Bronchial epithelial cell (primary cell): ENCODE data around the gene CNTNAP1. TPM values are rescaled to one million over a fixed set of nuclear protein-coding genes. Genes with fewer than 3 reads are reported as not detected.

Source experiments
- DNase-seq: peaks from one replicate; pipeline ENCODE4 v3.0.0-alpha.2; 2010; ENCODE audit warnings: low read depth
- FAIRE-seq: peaks from 2 replicates; lab custom pipeline; 2011; peaks lifted over from hg19 to GRCh38; lab: Jason Lieb, UNC
- H3K27me3 ChIP-seq: 2 replicates; pipeline ENCODE4 v1.5.1; 2011; ENCODE audit warnings: low read length; ENCODE audit not compliant: control insufficient read depth, insufficient read depth
- H3K36me3 ChIP-seq: 2 replicates; pipeline ENCODE4 v1.5.1; 2011; ENCODE audit warnings: low read length; ENCODE audit not compliant: control insufficient read depth, insufficient read depth
- H3K4me3 ChIP-seq: 2 replicates; pipeline ENCODE4 v1.5.1; 2011; ENCODE audit warnings: mild to moderate bottlenecking, low read depth, low read length, control low read depth
- CTCF ChIP-seq: IDR thresholded peaks from 2 replicates; pipeline ENCODE4 v1.5.1; 2011; ENCODE audit warnings: mild to moderate bottlenecking, moderate library complexity, low read length, control low read depth, inconsistent platforms; ENCODE audit not compliant: insufficient read depth, severe bottlenecking
- total RNA-seq: library from RNA; depleted of rRNA; stranded (reverse); fragments of >200 nt; gene quantifications from 2 replicates; pipeline ENCODE4 v1.2.1, GENCODE V29; 2014

CNTNAP1 gene
- total RNA-seq, 1 donor from 2014 or later = 0.53 TPM

GRCh38 chr17:42673885-42674754, 8.2 kb upstream of the CNTNAP1 start:
- Histone ChIP-seq H3K4me3 (peak overlapping the region; percentile 97), H3K36me3 (peaks cover 29% of the 10 kb centered on the region), H3K27me3 (no peaks in the 10 kb centered on the region)
- FAIRE-seq (no peak), DNase-seq (no peak)
- TF ChIP-seq CTCF = peak; percentile 56

DNA sequence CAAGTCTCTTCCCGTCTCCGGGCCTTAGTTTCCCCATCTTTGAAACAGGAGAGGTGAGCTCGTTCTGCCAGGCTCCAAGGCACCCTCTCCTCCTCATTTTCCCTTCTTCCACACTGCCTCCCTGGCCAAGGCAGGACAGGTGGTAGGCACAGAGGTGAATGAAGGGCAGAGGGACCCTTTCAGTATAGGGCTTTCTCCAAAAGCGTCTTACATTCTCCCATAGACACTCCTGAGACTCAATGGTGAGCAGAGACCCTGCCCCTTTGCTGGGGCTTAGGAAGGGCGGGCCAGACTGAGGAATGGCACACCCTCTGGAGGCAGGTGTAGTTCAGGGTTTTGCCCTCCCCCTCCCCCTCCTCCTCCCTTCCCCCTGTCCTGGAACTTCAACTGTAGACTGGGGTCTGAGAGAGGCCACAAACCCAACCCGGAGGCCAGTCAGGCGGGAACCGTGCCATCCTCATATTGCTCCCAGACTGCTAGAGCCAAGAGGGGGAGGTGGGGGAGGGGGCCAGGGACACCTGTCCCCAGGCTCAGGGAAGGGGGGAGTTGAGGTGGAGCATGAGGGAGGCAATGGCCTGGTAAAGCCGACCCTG, 7.5 kb upstream of the CNTNAP1 start:
- no peak for FAIRE-seq

DNA sequence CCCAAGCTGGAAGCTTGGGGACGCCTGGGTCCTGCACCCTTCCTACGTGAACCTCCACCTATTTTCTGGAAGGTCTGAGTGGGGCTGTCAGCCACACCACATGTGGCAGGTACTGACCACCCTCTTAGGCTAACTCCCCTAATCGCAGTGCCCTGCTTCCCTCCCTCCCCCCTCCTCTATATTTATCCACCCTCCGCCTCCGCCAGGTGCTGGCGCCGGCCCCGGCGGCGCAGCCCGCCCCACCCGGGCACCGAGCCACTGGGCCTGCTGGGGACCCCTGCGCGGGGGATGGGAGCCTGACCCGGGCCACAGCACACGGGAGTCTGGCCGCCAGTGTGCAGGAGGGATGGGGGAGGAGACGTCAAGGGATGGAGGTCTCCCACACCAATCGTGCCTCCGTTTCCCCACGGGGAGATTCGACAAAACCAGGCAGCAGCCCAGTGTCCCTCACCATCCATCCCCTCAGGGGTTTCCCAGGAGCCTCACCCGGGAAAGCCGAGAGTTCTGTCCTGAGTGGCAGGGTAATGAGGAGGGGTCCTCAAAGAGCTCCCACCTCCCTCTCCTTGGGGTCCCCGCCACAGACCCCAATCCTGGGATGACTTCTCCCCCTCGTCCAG, 6.9 kb upstream of the CNTNAP1 start:
- Histone ChIP-seq H3K4me3 (peak overlapping the region; percentile 97), H3K36me3 (peaks cover 22% of the 10 kb centered on the region), H3K27me3 (no peaks in the 10 kb centered on the region)
- DNase-seq (no peak), FAIRE-seq (no peak)
- no peak for TF ChIP-seq CTCF

More for the DNA sequence above, 7.5 kb upstream of the CNTNAP1 start:
- H3K36me3 ChIP-seq = peaks cover 23% of the 10 kb centered on the region
- peak overlapping the region; percentile 97 for H3K4me3 ChIP-seq
- no peak for TF ChIP-seq CTCF
- DNase-seq = no peak
- H3K27me3 ChIP-seq = no peaks in the 10 kb centered on the region

GRCh38 chr17:42675965-42676423, 6.3 kb upstream of the CNTNAP1 start:
- Histone ChIP-seq H3K27me3 (no peaks in the 10 kb centered on the region), H3K4me3 (peak overlapping the region; percentile 97), H3K36me3 (peaks cover 17% of the 10 kb centered on the region)
- DNase-seq (no peak), FAIRE-seq (no peak)
- no peak for TF ChIP-seq CTCF

GRCh38 chr17:42676424-42677011, 5.8 kb upstream of the CNTNAP1 start, which contains the start of gene PLEKHH3:
TSS of gene PLEKHH3 (minus strand) at chr17:42676994. CDS start at chr17:42676563, 431 bp downstream.
- Histone ChIP-seq H3K4me3 (peak within 1 kb of the TSS; percentile 97), H3K27me3 (no peaks in the 10 kb centered on the region), H3K36me3 (peaks cover 12% of the 10 kb centered on the region)
- TF ChIP-seq CTCF = no peak
- no peak for DNase-seq
- no peak for FAIRE-seq
